IMR-90 (cell line): Measurements from ENCODE around the gene CAMTA1. TPM values are rescaled to one million over a fixed set of nuclear protein-coding genes. Genes with fewer than 3 reads are reported as not detected.

Experiments
- ATAC-seq: fragments of 200-7000 bp; cut with Tn5 transposase; 2 replicates; pipeline ENCODE4 v1.9.1; 2020; ENCODE audit warnings: low read depth, mild to moderate bottlenecking, moderate library complexity
- BruUV-seq: library from RNA; stranded (reverse); fragments of 400-500 nt; replicated peaks from 2 replicates; lab custom pipeline; 2021; lab: Mats Ljungman, UMichigan
- CTCF ChIA-PET: fragments of 300-600 bp; formaldehyde crosslinking; extraction: SDS; loops from one replicate; lab custom pipeline; 2021; ENCODE audit warnings: antibody characterized with exemption; lab: Yijun Ruan, JAX
- POLR2A ChIA-PET: fragments of 300-600 bp; sonication (Branson Sonifier 250); formaldehyde crosslinking; loops from one replicate; lab custom pipeline; 2022; ENCODE audit warnings: antibody characterized with exemption; ENCODE audit not compliant: unreplicated experiment; lab: Charles Lee
- DNase-seq: peaks from one replicate; pipeline ENCODE4 v3.0.0; 2013
- H2AFZ ChIP-seq: replicated peaks from 2 replicates; pipeline ENCODE3; 2013; ENCODE audit warnings: low read length, mild to moderate bottlenecking; ENCODE audit not compliant: poor library complexity
- H2AK5ac ChIP-seq: 2 replicates; pipeline ENCODE4 v1.6.1; 2013; ENCODE audit warnings: low read depth, low read length, inconsistent platforms
- H2AK9ac ChIP-seq: replicated peaks from 2 replicates; pipeline ENCODE3; 2013; ENCODE audit warnings: mild to moderate bottlenecking, low read depth, low read length, moderate library complexity; ENCODE audit not compliant: poor library complexity
- H2BK120ac ChIP-seq: 2 replicates; pipeline ENCODE4 v1.6.1; 2013; ENCODE audit warnings: low read depth, low read length, inconsistent platforms
- H2BK15ac ChIP-seq: 3 replicates; pipeline ENCODE4 v1.6.1; 2013; ENCODE audit warnings: low read depth, low read length, inconsistent platforms
- H2BK20ac ChIP-seq: 2 replicates; pipeline ENCODE4 v1.6.1; 2013; ENCODE audit warnings: low read depth, mild to moderate bottlenecking, inconsistent platforms, low read length, moderate library complexity
- H2BK5ac ChIP-seq: 2 replicates; pipeline ENCODE4 v1.6.1; 2013; ENCODE audit warnings: mild to moderate bottlenecking, low read depth, low read length, inconsistent platforms; ENCODE audit not compliant: poor library complexity, severe bottlenecking
- H3K14ac ChIP-seq: replicated peaks from 2 replicates; pipeline ENCODE4 v1.6.1; 2013; ENCODE audit warnings: low read depth, low read length, inconsistent platforms
- H3K18ac ChIP-seq: 2 replicates; pipeline ENCODE4 v1.6.1; 2013; ENCODE audit warnings: low read depth, low read length, control low read depth
- H3K23ac ChIP-seq: 2 replicates; pipeline ENCODE4 v1.6.1; 2013; ENCODE audit warnings: low read depth, low read length, inconsistent platforms
- H3K27ac ChIP-seq: 2 replicates; pipeline ENCODE4 v1.5.1; 2013; ENCODE audit warnings: mild to moderate bottlenecking, control low read depth, low read length; ENCODE audit not compliant: insufficient read depth
- H3K27me3 ChIP-seq: 2 replicates; pipeline ENCODE4 v1.6.1; 2013; ENCODE audit warnings: low read length; ENCODE audit not compliant: control insufficient read depth, insufficient read depth
- H3K36me3 ChIP-seq: 2 replicates; pipeline ENCODE4 v1.6.1; 2013; ENCODE audit warnings: low read length, mixed read lengths; ENCODE audit not compliant: control insufficient read depth, insufficient read depth
- H3K4ac ChIP-seq: 2 replicates; pipeline ENCODE4 v1.6.1; 2013; ENCODE audit warnings: low read depth, low read length, inconsistent platforms
- H3K4me1 ChIP-seq: 2 replicates; pipeline ENCODE4 v1.6.1; 2013; ENCODE audit warnings: low read length, mixed read lengths; ENCODE audit not compliant: control insufficient read depth, insufficient read depth
- H3K4me2 ChIP-seq: 2 replicates; pipeline ENCODE4 v1.6.1; 2013; ENCODE audit warnings: low read depth, mild to moderate bottlenecking, control low read depth, low read length, moderate library complexity
- H3K4me3 ChIP-seq: 2 replicates; pipeline ENCODE4 v1.5.1; 2013; ENCODE audit warnings: low read depth, mild to moderate bottlenecking, control low read depth, low read length, moderate library complexity; ENCODE audit not compliant: insufficient read depth
- H3K56ac ChIP-seq: 2 replicates; pipeline ENCODE4 v1.6.1; 2013; ENCODE audit warnings: low read length, inconsistent platforms; ENCODE audit not compliant: insufficient read depth; ENCODE audit errors: extremely low read depth
- H3K79me1 ChIP-seq, 2 experiments: 2 replicates each; pipeline ENCODE4 v1.6.1; 2013; ENCODE audit warnings: low read length in 2 of 2, inconsistent platforms in 1 of 2, low read depth in 1 of 2
- H3K9ac ChIP-seq: 2 replicates; pipeline ENCODE4 v1.6.1; 2013; ENCODE audit warnings: low read depth, low read length, control low read depth
- H3K9me1 ChIP-seq: 2 replicates; pipeline ENCODE4 v1.6.1; 2013; ENCODE audit warnings: low read length, inconsistent platforms; ENCODE audit not compliant: insufficient read depth
- H3K9me3 ChIP-seq: 2 replicates; pipeline ENCODE4 v1.6.1; 2013; ENCODE audit warnings: low read length; ENCODE audit not compliant: control insufficient read depth, insufficient read depth
- H4K20me1 ChIP-seq: 2 replicates; pipeline ENCODE4 v1.6.1; 2013; ENCODE audit warnings: low read length, inconsistent platforms; ENCODE audit not compliant: insufficient read depth
- H4K5ac ChIP-seq: 2 replicates; pipeline ENCODE4 v1.6.1; 2013; ENCODE audit warnings: mild to moderate bottlenecking, low read depth, low read length, control low read depth
- H4K8ac ChIP-seq, 2 experiments: 2 replicates each; pipeline ENCODE4 v1.6.1; 2013; ENCODE audit warnings: low read depth in 2 of 2, low read length in 2 of 2, control low read depth in 1 of 2, inconsistent platforms in 1 of 2
- H4K91ac ChIP-seq: 2 replicates; pipeline ENCODE4 v1.6.1; 2013; ENCODE audit warnings: low read depth, low read length, inconsistent platforms; ENCODE audit not compliant: insufficient read depth
- BHLHE40 ChIP-seq: fragments of 150-350 bp; IDR thresholded peaks from 2 replicates; pipeline ENCODE4 v1.6.1; 2016; ENCODE audit warnings: mild to moderate bottlenecking, low read depth, low read length
- CHD1 ChIP-seq: IDR thresholded peaks from 2 replicates; pipeline ENCODE4 v1.6.1; 2012; ENCODE audit warnings: low read depth, low read length, improper control_type of control experiment
- CTCF ChIP-seq: conservative IDR thresholded peaks from 2 replicates; pipeline ENCODE4 v1.5.1; 2012; ENCODE audit warnings: mild to moderate bottlenecking, low read depth, low read length, improper control_type of control experiment
- MAZ ChIP-seq: IDR thresholded peaks from 2 replicates; pipeline ENCODE4 v1.6.1; 2012; ENCODE audit warnings: low read depth, mild to moderate bottlenecking, low read length, improper control_type of control experiment, moderate library complexity, borderline replicate concordance
- MXI1 ChIP-seq: IDR thresholded peaks from 2 replicates; pipeline ENCODE4 v1.6.1; 2012; ENCODE audit warnings: low read depth, mild to moderate bottlenecking, low read length, moderate library complexity, borderline replicate concordance
- NFE2L2 ChIP-seq: fragments of 150-350 bp; IDR thresholded peaks from 2 replicates; pipeline ENCODE4 v1.6.1; 2016; ENCODE audit warnings: low read depth, mild to moderate bottlenecking, low read length
- RAD21 ChIP-seq: IDR thresholded peaks from 2 replicates; pipeline ENCODE4 v1.6.1; 2012; ENCODE audit warnings: low read length, improper control_type of control experiment
- SMC3 ChIP-seq: fragments of 150-350 bp; IDR thresholded peaks from 2 replicates; pipeline ENCODE4 v1.6.1; 2016; ENCODE audit warnings: low read depth, mild to moderate bottlenecking, antibody characterized with exemption, low read length, moderate library complexity
- WGBS, 2 experiments: methylation state at CpG; one replicate each; pipeline versions ENCODE4 v1.1.5 to v1.1.7; 2013; ENCODE audit warnings: missing lambda C conversion rate in 2 of 2; ENCODE audit not compliant: insufficient read length in 1 of 2; ENCODE audit errors: extremely low coverage in 2 of 2; 5-methylcytosine and 5-hydroxymethylcytosine counted together
- dilution Hi-C: fragments of 300-500 bp; cut with HindIII; formaldehyde crosslinking; loops from one replicate; pipeline ENCODE4 v1.14.3; 2018; ENCODE audit warnings: low sequenced_read_pairs; ENCODE audit not compliant: unreplicated experiment
- in situ Hi-C: fragments of 300-500 bp; cut with MboI; formaldehyde crosslinking; loops from 3 replicates; pipeline ENCODE4 v1.14.3; 2019; ENCODE audit warnings: low sequenced_read_pairs, inconsistent platforms, mixed read lengths
- intact Hi-C: fragments of 100-400 bp; cut with micrococcal nuclease; formaldehyde crosslinking; loops from 2 replicates; pipeline ENCODE4 v1.10.0; 2022
- polyA plus RNA-seq, 3 experiments: library from polyadenylated mRNA; depleted of rRNA; stranded (reverse); fragments of >200 nt; gene quantifications; 2 replicates each; pipeline ENCODE4 v1.2.3, GENCODE V29; 2012; ENCODE audit warnings: low replicate concordance in 1 of 3
- total RNA-seq: library from RNA; depleted of rRNA; stranded (reverse); fragments of >200 nt; gene quantifications from 2 replicates; pipeline ENCODE4 v1.2.3, GENCODE V29; 2012
- TF ChIP-seq, protein P1 (sequence below): fragments of 150-350 bp; IDR thresholded peaks from 2 replicates; pipeline ENCODE4 v1.6.1; 2016; ENCODE audit warnings: low read depth, mild to moderate bottlenecking, low read length, moderate library complexity, borderline replicate concordance

Gene CAMTA1
- total and polyA plus RNA-seq, 2 of the 4 experiments (the other 2 are of a cell fraction): 35.5 to 74.3 TPM

DNA sequence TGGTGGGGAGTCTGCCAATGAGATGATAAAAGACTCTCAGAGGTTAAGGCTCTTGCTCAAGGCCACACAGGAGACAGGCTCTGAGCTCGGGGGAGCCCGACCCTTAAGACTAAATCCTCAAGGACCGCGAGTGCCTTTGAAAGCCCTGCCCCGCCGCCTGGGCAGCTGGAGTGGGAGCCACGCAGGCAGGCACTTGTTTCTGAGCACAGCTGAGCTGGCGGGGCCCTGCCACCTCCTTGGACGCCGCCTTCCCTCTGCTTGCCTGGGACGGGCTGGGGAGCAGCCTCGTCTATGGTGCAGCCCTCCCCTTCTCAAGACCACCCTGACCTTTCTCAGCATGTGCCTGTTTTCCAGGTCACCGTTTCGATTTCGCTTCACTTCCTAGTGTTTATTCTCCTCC lies 169.3 kb downstream of the CAMTA1 start:
- ATAC-seq (no peak), DNase-seq (no peak)
- peak overlapping the region; percentile 75 for H3K4me2 ChIP-seq
- no peaks in the 10 kb centered on the region for H3K4me1 ChIP-seq
- no peak overlapping the region for H2BK5ac ChIP-seq
- H3K79me1 ChIP-seq: no peaks in the 10 kb centered on the region
- BruUV-seq: no TSS peak
- H2AK9ac ChIP-seq: no peak overlapping the region
- H3K9me1 ChIP-seq: no peaks in the 10 kb centered on the region
- no peak overlapping the region for H2AK5ac ChIP-seq
- ChIA-PET POLR2A (no interaction called here), CTCF (interaction anchor here (0.7 to 0.9 kb wide), 2 partner anchors 8 to 59 kb away, joined by 3 read pairs; no protein-coding TSS in a partner anchor)
- H3K23ac ChIP-seq: no peak overlapping the region
- dilution Hi-C loops (no loop called here), intact Hi-C loops (no loop called here), in situ Hi-C loops (no loop called here)
- no peak overlapping the region for H2BK20ac ChIP-seq
- no peak overlapping the region for H3K27ac ChIP-seq
- peak overlapping the region; percentile 18 for H2AFZ ChIP-seq
- no peak overlapping the region for H2BK120ac ChIP-seq
- H3K18ac ChIP-seq: no peak overlapping the region
- no peak for TF ChIP-seq NFE2L2
- TF ChIP-seq MAZ: no peak
- TF ChIP-seq MXI1: no peak
- TF ChIP-seq RAD21: no peak
- no peak for TF ChIP-seq SMC3
- TF ChIP-seq BHLHE40: no peak
- no peak for TF ChIP-seq CTCF
- TF ChIP-seq, protein P1, sequence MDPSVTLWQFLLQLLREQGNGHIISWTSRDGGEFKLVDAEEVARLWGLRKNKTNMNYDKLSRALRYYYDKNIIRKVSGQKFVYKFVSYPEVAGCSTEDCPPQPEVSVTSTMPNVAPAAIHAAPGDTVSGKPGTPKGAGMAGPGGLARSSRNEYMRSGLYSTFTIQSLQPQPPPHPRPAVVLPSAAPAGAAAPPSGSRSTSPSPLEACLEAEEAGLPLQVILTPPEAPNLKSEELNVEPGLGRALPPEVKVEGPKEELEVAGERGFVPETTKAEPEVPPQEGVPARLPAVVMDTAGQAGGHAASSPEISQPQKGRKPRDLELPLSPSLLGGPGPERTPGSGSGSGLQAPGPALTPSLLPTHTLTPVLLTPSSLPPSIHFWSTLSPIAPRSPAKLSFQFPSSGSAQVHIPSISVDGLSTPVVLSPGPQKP: no peak
- TF ChIP-seq CHD1: no peak
- H3K4ac ChIP-seq: no peak overlapping the region
- H3K4me3 ChIP-seq: no peak overlapping the region
- H3K27me3 ChIP-seq: peaks cover 40% of the 10 kb centered on the region
- H3K9me3 ChIP-seq: peaks cover 3% of the 10 kb centered on the region; the same call in 1 of the 2 replicates
- H4K5ac ChIP-seq: no peak overlapping the region
- no peaks in the 10 kb centered on the region for H4K20me1 ChIP-seq
- H4K91ac ChIP-seq: no peak overlapping the region
- H2BK15ac ChIP-seq: no peak overlapping the region
- no peak overlapping the region for H3K14ac ChIP-seq
- no peak overlapping the region for H3K56ac ChIP-seq
- no CpG with 5 or more reads among the region's 15 CpGs for WGBS, 2 experiments
- H4K8ac ChIP-seq: no peak overlapping the region
- H3K9ac ChIP-seq: no peak overlapping the region
- no peaks in the 10 kb centered on the region for H3K36me3 ChIP-seq
